NCI-H226 (cell line): ENCODE results near the gene ZCCHC24.

ENCODE experiments used
- DNase-seq: peaks from one replicate; pipeline ENCODE4 v3.0.0-alpha.2; 2015

The ZCCHC24 gene

GRCh38 chr10:79357180-79357579 lies 88.2 kb downstream of the ZCCHC24 start:
- no peak for DNase-seq

- no peak for DNase-seq
Observed at GRCh38 chr10:79356104-79356503, 89.3 kb downstream of the ZCCHC24 start.

- no peak for DNase-seq
Observed at GRCh38 chr10:79355420-79356017, 89.9 kb downstream of the ZCCHC24 start.

- no peak for DNase-seq
Observed at GRCh38 chr10:79354615-79355014, 90.8 kb downstream of the ZCCHC24 start.

- DNase-seq, result no peak
Observed at GRCh38 chr10:79354141-79354540, 91.3 kb downstream of the ZCCHC24 start.

- no peak for DNase-seq
Observed at GRCh38 chr10:79353726-79354125, 91.7 kb downstream of the ZCCHC24 start.

- no peak for DNase-seq
Observed at GRCh38 chr10:79353000-79353406, 92.4 kb downstream of the ZCCHC24 start.

- no peak for DNase-seq
Observed at GRCh38 chr10:79352035-79352877, 93.2 kb downstream of the ZCCHC24 start.

- no peak for DNase-seq
Observed at GRCh38 chr10:79351332-79351731, 94.1 kb downstream of the ZCCHC24 start.

- no peak for DNase-seq
Observed at GRCh38 chr10:79350407-79351154, 94.8 kb downstream of the ZCCHC24 start.

- DNase-seq, result no peak
Observed at GRCh38 chr10:79349766-79350406, 95.5 kb downstream of the ZCCHC24 start.

- DNase-seq, result no peak
Observed at GRCh38 chr10:79349072-79349491, 96.3 kb downstream of the ZCCHC24 start.

GRCh38 chr10:79348640-79348988 lies 96.8 kb downstream of the ZCCHC24 start:
- no peak for DNase-seq

GRCh38 chr10:79347894-79348639 lies 97.4 kb downstream of the ZCCHC24 start:
- DNase-seq, result peak; percentile 74

GRCh38 chr10:79347226-79347893 lies 98.1 kb downstream of the ZCCHC24 start, which contains the start of gene PPIF:
Gene PPIF (plus strand): TSS chr10:79347469. CDS start chr10:79347549, 80 bp downstream.
- peak; percentile 85 for DNase-seq

- DNase-seq, result no peak
Observed at GRCh38 chr10:79346388-79347225, 98.8 kb downstream of the ZCCHC24 start.

- no peak for DNase-seq
Observed at GRCh38 chr10:79346012-79346340, 99.4 kb downstream of the ZCCHC24 start.

- DNase-seq, result no peak
Observed at GRCh38 chr10:79345241-79346011, 100.0 kb downstream of the ZCCHC24 start.

- no peak for DNase-seq
Observed at GRCh38 chr10:79344502-79345195, 100.8 kb downstream of the ZCCHC24 start.
